Heart left ventricle (tissue), 13 donors: ENCODE data around the gene NPAS2.

Experiments used
- POLR2A ChIP-seq, 2 donors: fragments of 450-650 bp; IDR thresholded peaks; one replicate each; pipeline ENCODE4 v1.6.1; 2017; ENCODE audit warnings: antibody characterized with exemption in 2 of 2, mild to moderate bottlenecking in 2 of 2, moderate library complexity in 2 of 2
- TF ChIP-seq, protein P1 (sequence below), 12 donors: fragments of 200-600 bp; sonication (generic) in 4 of 12; IDR thresholded peaks; one replicate each; pipeline versions ENCODE4 v1.5.0 to v1.8.0; 2018 to 2022; ENCODE audit warnings: antibody characterized with exemption in 12 of 12, mild to moderate bottlenecking in 5 of 12
- donor health status: ischemic (EF 13 %, LVEDD 7.1; RV severe dilation, severe dysfunction).
- donor health status: DM: no; HTN: yes; CAD: no.
- donor health status: DM: no; HTN: no; CAD: no.
- donor health status: ischemic (EF 25% LVEDD 6.9; RV normal size, moderate dysfunction).
- donor health status: ischemic (EF 25% LVEDD 5.7; RV mildly dilated, moderate dysfunction).
- donor health status: ischemic (EF 35%, LVEDD 5.7; RV mildly dilated, moderate dysfunction).
- donor health status: nonischemic (EF 11% LVEDD 7.7; RV severe dilation, severe dysfunction).
- donor health status: DM: yes; HTN: yes; CAD: no.
- donor health status: PGD.
- donor health status: ischemic (EF 29% LVEDD 5.4; RV normal size, mild dysfunction).
- donor health status: nonischemic (EF 23%, LVEDD 6.1; RV moderate dilation, normal function).

DNA sequence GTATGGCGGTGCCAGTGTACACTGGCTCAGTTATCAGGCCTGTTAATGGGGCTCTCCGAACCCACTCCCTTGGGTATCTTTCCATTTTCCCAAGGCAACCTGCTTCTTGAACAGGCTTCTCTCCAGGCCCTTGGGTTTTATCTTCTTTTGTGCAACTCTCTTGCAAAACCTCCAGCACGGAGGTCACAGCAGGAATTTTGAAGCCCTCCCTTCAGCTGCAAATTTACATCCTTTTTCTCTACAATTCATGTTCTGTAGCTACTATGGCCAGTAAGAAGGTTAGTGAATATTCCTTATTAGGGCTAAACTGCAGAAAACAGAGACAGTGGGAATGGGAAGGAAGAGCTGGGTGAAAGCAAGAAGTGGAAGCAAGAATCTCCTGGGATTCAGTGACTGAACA lies 10.4 kb upstream of the NPAS2 start:
- TF ChIP-seq, protein P1, sequence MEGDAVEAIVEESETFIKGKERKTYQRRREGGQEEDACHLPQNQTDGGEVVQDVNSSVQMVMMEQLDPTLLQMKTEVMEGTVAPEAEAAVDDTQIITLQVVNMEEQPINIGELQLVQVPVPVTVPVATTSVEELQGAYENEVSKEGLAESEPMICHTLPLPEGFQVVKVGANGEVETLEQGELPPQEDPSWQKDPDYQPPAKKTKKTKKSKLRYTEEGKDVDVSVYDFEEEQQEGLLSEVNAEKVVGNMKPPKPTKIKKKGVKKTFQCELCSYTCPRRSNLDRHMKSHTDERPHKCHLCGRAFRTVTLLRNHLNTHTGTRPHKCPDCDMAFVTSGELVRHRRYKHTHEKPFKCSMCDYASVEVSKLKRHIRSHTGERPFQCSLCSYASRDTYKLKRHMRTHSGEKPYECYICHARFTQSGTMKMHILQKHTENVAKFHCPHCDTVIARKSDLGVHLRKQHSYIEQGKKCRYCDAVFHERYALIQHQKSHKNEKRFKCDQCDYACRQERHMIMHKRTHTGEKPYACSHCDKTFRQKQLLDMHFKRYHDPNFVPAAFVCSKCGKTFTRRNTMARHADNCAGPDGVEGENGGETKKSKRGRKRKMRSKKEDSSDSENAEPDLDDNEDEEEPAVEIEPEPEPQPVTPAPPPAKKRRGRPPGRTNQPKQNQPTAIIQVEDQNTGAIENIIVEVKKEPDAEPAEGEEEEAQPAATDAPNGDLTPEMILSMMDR (IDR thresholded peaks at IDR 0.05) = no peak
- TF ChIP-seq POLR2A (IDR thresholded peaks at IDR 0.05) = no peak
